Measurements from ENCODE around the gene PCDH10. TPM values are rescaled to one million over a fixed set of nuclear protein-coding genes. Genes with fewer than 3 reads are reported as not detected.

PCDH10 gene
- total RNA-seq, 4 donors from 2014 or later, result 0.37 to 0.39 TPM; not detected in 2

DNA sequence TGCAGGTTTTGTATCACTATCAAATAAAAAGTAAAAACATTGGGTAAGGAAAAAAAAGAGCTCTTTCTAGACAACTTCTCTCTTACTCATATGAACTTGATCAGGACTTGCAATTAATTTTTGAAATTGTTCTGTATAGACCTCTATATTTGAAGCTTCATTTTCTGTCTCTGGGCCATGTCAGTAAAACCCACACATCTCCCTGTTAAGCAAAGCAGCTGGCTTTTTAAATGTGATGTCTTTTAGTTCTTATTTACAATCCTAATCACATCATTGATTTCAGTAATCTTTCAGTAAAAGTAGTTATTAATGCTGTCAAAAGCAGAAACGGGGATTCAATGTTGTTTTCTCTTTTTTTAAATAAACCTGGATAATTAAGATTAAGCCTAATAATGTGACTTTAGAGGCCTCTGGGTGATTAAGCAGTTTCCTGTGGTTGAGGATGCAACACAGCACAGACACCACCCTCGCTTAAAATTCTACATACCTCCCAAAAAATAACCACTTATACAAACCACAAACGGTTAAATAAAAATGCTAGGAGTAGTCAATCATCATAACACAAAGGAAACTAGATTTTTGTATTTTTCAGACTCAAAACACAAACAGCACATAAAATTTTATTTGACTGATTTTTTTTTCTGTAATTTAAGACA, 5.2 kb upstream of the PCDH10 start:
- WGBS, 2 donors, result 61 to 64% methylated on average over 3 of the region's 3 CpGs
- no peak for DNase-seq (ENCODE audit: low spot score in 2 of 2)
- TF ChIP-seq POLR2A (IDR thresholded peaks at IDR 0.05), result no peak
- TF ChIP-seq, protein P1, sequence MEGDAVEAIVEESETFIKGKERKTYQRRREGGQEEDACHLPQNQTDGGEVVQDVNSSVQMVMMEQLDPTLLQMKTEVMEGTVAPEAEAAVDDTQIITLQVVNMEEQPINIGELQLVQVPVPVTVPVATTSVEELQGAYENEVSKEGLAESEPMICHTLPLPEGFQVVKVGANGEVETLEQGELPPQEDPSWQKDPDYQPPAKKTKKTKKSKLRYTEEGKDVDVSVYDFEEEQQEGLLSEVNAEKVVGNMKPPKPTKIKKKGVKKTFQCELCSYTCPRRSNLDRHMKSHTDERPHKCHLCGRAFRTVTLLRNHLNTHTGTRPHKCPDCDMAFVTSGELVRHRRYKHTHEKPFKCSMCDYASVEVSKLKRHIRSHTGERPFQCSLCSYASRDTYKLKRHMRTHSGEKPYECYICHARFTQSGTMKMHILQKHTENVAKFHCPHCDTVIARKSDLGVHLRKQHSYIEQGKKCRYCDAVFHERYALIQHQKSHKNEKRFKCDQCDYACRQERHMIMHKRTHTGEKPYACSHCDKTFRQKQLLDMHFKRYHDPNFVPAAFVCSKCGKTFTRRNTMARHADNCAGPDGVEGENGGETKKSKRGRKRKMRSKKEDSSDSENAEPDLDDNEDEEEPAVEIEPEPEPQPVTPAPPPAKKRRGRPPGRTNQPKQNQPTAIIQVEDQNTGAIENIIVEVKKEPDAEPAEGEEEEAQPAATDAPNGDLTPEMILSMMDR (IDR thresholded peaks at IDR 0.05), result no peak
- intact Hi-C loops (cut with DNase I; ENCODE audit: low total_unique reads), result no loop called here
- H3K4me3 ChIP-seq (ENCODE audit: low read depth, poor library complexity, severe bottlenecking), result no peak overlapping the region

DNA sequence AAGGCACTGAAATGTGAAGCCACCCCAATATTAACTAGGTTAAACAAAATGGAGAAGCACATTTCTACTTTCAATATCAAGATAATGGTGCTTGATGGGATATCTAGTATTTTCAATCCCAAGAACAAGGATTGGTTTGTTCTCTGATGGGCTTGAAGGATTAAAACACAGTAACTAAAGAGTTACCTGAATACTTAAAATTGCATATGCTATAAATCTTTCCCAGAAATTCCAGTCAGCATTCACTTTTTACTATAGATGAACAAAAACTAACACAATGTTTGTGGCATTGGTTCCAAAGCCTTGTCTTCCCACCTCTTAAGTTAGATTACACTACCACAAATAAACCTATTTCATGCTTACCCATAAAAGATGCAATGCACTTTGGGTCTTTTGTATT, 3.9 kb upstream of the PCDH10 start:
- intact Hi-C loops (cut with DNase I; ENCODE audit: low total_unique reads), result no loop called here
- TF ChIP-seq, protein P1 (IDR thresholded peaks at IDR 0.05), result no peak
- TF ChIP-seq POLR2A (IDR thresholded peaks at IDR 0.05), result no peak

DNA sequence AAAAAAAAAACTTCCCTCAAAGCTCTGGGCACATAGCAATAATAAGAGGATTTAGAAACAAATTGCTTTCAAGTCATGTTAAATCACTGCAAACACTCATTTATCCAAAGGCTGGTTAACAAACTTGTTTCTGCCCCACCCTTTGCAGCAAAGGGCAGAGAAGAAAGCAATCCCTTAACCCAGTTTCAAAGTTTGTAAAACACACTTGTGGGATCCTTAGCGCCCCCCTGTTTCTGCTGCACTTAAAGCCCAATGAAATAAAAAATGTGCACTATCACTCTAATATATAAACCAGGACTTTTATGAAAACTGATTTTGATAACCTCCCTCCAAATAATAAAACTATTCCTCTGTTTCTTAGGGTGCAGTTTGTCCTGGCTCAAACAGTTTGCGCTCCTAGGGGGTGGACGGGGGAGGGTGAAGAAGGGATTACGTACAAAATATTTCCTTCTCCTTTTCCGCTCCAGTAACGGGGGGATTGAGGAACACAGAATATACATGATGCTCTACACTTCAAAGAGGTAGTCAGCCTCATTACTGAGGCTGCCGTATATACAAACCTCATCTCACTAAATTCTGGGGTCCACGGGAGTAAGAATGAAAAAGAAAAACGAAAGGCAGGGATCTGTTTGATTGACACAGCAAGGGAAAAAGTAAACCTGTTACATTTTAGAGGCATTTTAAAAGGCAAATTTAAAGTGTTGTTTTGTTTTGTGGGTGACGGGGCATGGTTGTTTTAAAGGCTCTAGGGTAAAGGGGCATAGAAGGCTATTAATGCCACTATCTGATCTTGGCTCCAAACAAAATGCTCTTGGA, 3.1 kb upstream of the PCDH10 start:
- no peak for DNase-seq (ENCODE audit: low spot score in 2 of 2)
- intact Hi-C loops (cut with DNase I; ENCODE audit: low total_unique reads), result no loop called here
- TF ChIP-seq, protein P1 (IDR thresholded peaks at IDR 0.05), result no peak
- no peak for TF ChIP-seq POLR2A (IDR thresholded peaks at IDR 0.05)
- H3K4me3 ChIP-seq (ENCODE audit: low read depth, poor library complexity, severe bottlenecking), result no peak overlapping the region
- 8 to 9% methylated on average over 10 of the region's 10 CpGs for WGBS, 2 donors

More for the DNA sequence above, 3.9 kb upstream of the PCDH10 start:
- DNase-seq (ENCODE audit: low spot score in 2 of 2), result no peak
- H3K4me3 ChIP-seq (ENCODE audit: low read depth, poor library complexity, severe bottlenecking), result no peak overlapping the region

DNA sequence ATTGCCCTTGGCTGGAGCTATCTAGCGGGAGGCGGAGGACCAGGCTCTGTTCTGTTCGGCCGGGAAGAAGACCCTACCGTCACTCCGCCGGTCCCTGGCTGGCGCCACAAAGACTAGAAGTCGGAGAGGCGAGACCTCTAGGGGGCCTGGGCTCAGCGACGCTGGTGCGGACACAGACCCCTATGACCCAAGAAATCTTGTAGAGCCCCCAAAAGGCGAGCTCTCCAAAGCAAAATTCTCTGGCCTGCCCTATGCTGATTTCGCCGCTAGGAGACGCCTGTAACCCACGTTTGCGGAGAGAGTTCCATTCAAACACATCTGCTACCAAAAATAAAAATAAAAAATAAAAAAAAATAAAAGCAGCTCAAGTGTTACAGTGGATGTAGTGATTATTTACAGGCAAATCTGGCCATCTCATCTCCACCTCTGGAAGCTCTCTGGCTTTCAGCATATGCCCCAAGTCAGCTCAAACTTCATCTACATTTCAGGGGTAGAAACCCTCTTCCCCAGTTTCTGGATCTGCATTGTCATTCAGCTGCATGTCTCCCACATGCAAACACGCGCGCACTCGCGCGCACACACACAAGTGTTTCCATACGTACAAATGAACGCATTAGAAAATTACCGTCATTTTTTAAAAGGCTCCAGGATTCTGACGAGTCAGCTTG, 2.4 kb upstream of the PCDH10 start:
- no peak overlapping the region for H3K4me3 ChIP-seq (ENCODE audit: low read depth, poor library complexity, severe bottlenecking)
- TF ChIP-seq POLR2A (IDR thresholded peaks at IDR 0.05), result no peak
- 1% methylated on average over 29 of the region's 29 CpGs for WGBS, 2 donors
- intact Hi-C loops (cut with DNase I; ENCODE audit: low total_unique reads), result no loop called here
- DNase-seq (ENCODE audit: low spot score in 2 of 2), result peak in 1 of 2 donors; percentile 75

DNA sequence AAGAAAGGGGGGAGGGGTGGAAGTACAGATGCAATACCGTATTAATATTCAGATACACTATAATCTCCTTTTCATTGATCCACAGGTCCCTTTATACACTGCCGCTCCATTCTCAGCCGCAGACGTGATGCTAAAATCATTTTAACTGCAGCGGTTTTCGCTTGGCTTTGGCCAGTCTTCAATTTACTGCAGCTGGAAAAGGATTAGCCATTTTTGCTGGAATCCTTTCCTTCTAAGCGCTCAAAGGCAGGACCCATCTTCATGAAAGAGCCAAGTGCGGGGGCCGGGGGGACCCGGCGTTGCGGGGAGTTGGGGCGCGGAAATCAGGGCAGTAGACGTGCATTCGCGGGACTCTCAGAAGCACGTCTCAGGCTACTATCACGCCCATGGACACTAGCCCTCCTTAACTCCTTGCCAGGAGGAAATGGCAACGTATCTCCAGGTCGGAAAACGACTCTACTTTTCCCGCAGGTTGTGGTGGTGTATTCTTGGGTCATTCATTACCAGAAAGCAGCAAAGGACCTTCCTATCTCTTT, 1.7 kb upstream of the PCDH10 start:
- intact Hi-C loops (cut with DNase I; ENCODE audit: low total_unique reads), result no loop called here
- WGBS, 2 donors, result 1 to 2% methylated on average over 23 of the region's 23 CpGs
- no peak for TF ChIP-seq POLR2A (IDR thresholded peaks at IDR 0.05)
- TF ChIP-seq, protein P1 (IDR thresholded peaks at IDR 0.05), result no peak
- DNase-seq (ENCODE audit: low spot score in 2 of 2), result no peak
- H3K4me3 ChIP-seq (ENCODE audit: low read depth, poor library complexity, severe bottlenecking), result peak overlapping the region; percentile 1
